K562 (cell line): ENCODE measurements around the gene CELSR2. TPM values are rescaled to one million over a fixed set of nuclear protein-coding genes. Genes with fewer than 3 reads are reported as not detected.
A peak's percentile ranks its signal among the peaks of the same experiment; 100 is the strongest.

Experiments used
- ADNP ChIP-seq: fragments of 200-800 bp; sonication (Bioruptor generic); IDR thresholded peaks from 2 replicates; pipeline ENCODE4 v1.6.1; 2016; ENCODE audit warnings: missing genetic modification characterization, missing compliant biosample characterization
- CBX3 ChIP-seq, 2 experiments: IDR thresholded peaks; 1 replicate in 1 of 2; 2 replicates in 1 of 2; pipeline ENCODE4 v1.6.1; 2012; ENCODE audit warnings: inconsistent platforms in 2 of 2, low read length in 2 of 2, borderline replicate concordance in 1 of 2, control low read depth in 1 of 2
- CHCHD3 ChIP-seq: fragments of 250-450 bp; sonication (Bioruptor Pico); IDR thresholded peaks from 2 replicates; pipeline ENCODE4 v2.1.2; 2022; ENCODE audit warnings: mild to moderate bottlenecking
- E2F3 ChIP-seq: fragments of 250-450 bp; sonication (Bioruptor Pico); IDR thresholded peaks from 2 replicates; pipeline ENCODE4 v1.4.0; 2020; ENCODE audit warnings: mild to moderate bottlenecking
- ELF1 ChIP-seq: fragments of 200-800 bp; sonication (Bioruptor generic); IDR thresholded peaks from 2 replicates; pipeline ENCODE4 v1.6.1; 2016; ENCODE audit warnings: missing genetic modification characterization, missing compliant biosample characterization
- JUND ChIP-seq, 2 experiments: IDR thresholded peaks; 2 replicates in 1 of 2; 3 replicates in 1 of 2; pipeline ENCODE4 v1.6.1; 2011; ENCODE audit warnings: borderline replicate concordance in 2 of 2, low read depth in 2 of 2, low read length in 2 of 2, improper control_type of control experiment in 1 of 2, missing biosample characterization in 1 of 2, missing genetic modification characterization in 1 of 2, missing genetic modification reagents in 1 of 2
- L3MBTL2 ChIP-seq: fragments of 450-650 bp; IDR thresholded peaks from 2 replicates; pipeline ENCODE4 v1.6.1; 2016; ENCODE audit warnings: mild to moderate bottlenecking, moderate library complexity
- MXI1 ChIP-seq: IDR thresholded peaks from 2 replicates; pipeline ENCODE4 v1.6.1; 2011; ENCODE audit warnings: low read depth, mild to moderate bottlenecking, improper control_type of control experiment, low read length
- SMARCB1 ChIP-seq: IDR thresholded peaks from 2 replicates; pipeline ENCODE4 v1.6.1; 2011; ENCODE audit warnings: improper control_type of control experiment, low read depth; ENCODE audit not compliant: insufficient read length
- TAF9B ChIP-seq: fragments of 450-650 bp; IDR thresholded peaks from 2 replicates; pipeline ENCODE4 v1.6.1; 2018; ENCODE audit warnings: mild to moderate bottlenecking; ENCODE audit not compliant: partially characterized antibody
- TEAD4 ChIP-seq, 2 experiments: sonication (generic) in 1 of 2; formaldehyde crosslinking in 1 of 2; IDR thresholded peaks; 2 replicates each; pipeline versions ENCODE4 v1.6.1 to v1.8.0; 2012 to 2022; ENCODE audit warnings: borderline replicate concordance in 1 of 2, inconsistent platforms in 1 of 2, low read length in 1 of 2, mild to moderate bottlenecking in 1 of 2, missing genetic modification reagents in 1 of 2
- U2AF1 ChIP-seq: fragments of 200-400 bp; formaldehyde crosslinking; optimal IDR thresholded peaks from 2 replicates; pipeline ENCODE3; 2017; ENCODE audit warnings: mild to moderate bottlenecking, low read depth, low read length, moderate library complexity
- YY1 ChIP-seq, 3 experiments: IDR thresholded peaks; 2 replicates each; pipeline ENCODE4 v1.6.1; 2011; ENCODE audit warnings: low read length in 2 of 3, mild to moderate bottlenecking in 2 of 3, moderate library complexity in 2 of 3, borderline replicate concordance in 1 of 3, control low read depth in 1 of 3, low read depth in 1 of 3; ENCODE audit not compliant: insufficient read depth in 3 of 3, insufficient replicate concordance in 2 of 3, control insufficient read depth in 1 of 3, insufficient read length in 1 of 3; ENCODE audit errors: extremely low read depth in 1 of 3
- ZNF165 ChIP-seq: fragments of 250-450 bp; sonication (Bioruptor Pico); IDR thresholded peaks from 2 replicates; pipeline ENCODE4 v1.4.0; 2020; ENCODE audit warnings: borderline replicate concordance
- ZNF324 ChIP-seq: fragments of 250-450 bp; sonication (Bioruptor Pico); IDR thresholded peaks from 2 replicates; pipeline ENCODE4 v1.4.0; 2020; ENCODE audit warnings: mild to moderate bottlenecking
- ZNF354B ChIP-seq: fragments of 250-450 bp; sonication (Bioruptor Pico); IDR thresholded peaks from 2 replicates; pipeline ENCODE4 v1.4.0; 2020
- polyA plus RNA-seq, 8 experiments: library from polyadenylated mRNA; depleted of rRNA in 4 of 8; stranded (reverse) in 5 of 8; unstranded in 3 of 8; fragments of >200 nt; fragmentation: Nextera tagmentation in 2 of 8; fragmentation: Illumina TruSeq in 1 of 8; extraction: Ambion mirVana in 2 of 8; extraction: Trizol in 1 of 8; gene quantifications; 2 replicates each; pipeline versions ENCODE4 v1.2.1 to v1.2.3, GENCODE V29; 2011 to 2014; ENCODE audit warnings: inconsistent platforms in 1 of 8, missing spikeins in 1 of 8
- total RNA-seq, 7 experiments: library from RNA; depleted of rRNA in 6 of 7; stranded (reverse); fragments of >200 nt in 6 of 7; fragmentation: Illumina TruSeq in 2 of 7; extraction: Trizol in 2 of 7; gene quantifications; 2 replicates each; pipeline versions ENCODE4 v1.2.1 to v1.2.3, GENCODE V29; 2011 to 2021; ENCODE audit warnings: low replicate concordance in 1 of 7
- TF ChIP-seq, protein P1 (sequence below): fragments of 250-450 bp; sonication (Bioruptor Pico); IDR thresholded peaks from 2 replicates; pipeline ENCODE4 v1.4.0; 2020; ENCODE audit warnings: mild to moderate bottlenecking, moderate library complexity, borderline replicate concordance
- TF ChIP-seq, protein P2 (sequence below): fragments of 450-650 bp; conservative IDR thresholded peaks from 2 replicates; pipeline ENCODE4 v1.6.1; 2016; ENCODE audit warnings: missing genetic modification characterization, low read depth, mild to moderate bottlenecking, missing compliant biosample characterization, moderate library complexity
- TF ChIP-seq, protein P3 (sequence below): fragments of 450-650 bp; formaldehyde crosslinking; conservative IDR thresholded peaks from 2 replicates; pipeline ENCODE4 v1.4.0; 2022; ENCODE audit warnings: mild to moderate bottlenecking, missing genetic modification characterization

Gene CELSR2
- total and polyA plus RNA-seq, 9 of the 15 experiments (the other 6 are each of a cell fraction or from before 2014, with no cell fraction given): 0.31 to 21.9 (median 4.2) TPM

DNA sequence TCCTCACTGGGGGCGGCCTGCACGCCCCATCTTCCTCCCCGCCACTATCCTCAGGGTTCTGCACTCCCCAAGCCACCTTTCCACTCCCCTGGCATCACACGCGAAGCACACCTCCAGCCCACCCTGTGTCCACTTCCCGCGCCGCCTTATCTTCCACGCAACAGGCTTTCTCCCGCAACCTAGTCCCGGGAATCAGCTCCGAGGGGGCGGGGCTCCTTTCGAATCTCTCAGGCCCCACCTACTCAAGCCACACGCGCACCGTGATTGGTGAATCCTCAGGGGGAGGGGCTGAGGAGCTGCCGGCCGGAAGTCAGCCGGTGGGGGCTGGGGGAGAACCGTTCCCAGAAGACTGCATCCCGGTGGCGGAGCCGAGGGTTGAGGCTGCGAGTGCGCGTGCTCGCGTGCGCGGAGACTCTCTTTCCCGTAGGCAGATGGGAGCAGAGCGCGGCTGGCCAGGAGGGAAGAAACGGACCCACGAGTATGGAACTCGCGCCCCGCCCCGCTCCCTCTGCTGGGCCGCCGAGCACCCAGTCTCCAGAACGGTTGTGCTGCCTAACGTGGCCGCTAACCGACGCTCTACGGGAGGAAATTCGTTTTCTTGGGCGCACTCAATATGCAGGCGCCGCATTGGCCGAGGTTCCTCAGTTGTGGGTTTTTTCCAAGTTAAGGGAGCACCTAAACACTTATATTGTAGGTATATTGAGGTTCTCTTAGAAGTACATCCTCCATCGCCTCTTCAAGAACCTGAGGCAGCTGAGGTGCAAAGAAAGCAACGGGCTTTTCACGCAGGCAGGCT lies 33.8 kb downstream of the CELSR2 start, which contains the start of gene PSRC1 (continued):
- TF ChIP-seq YY1 (IDR thresholded peaks at IDR 0.05; ENCODE audit: borderline replicate concordance in 1 of 3, control insufficient read depth in 1 of 3, extremely low read depth in 1 of 3, insufficient read depth in 3 of 3, insufficient read length in 1 of 3, insufficient replicate concordance in 2 of 3, low read depth in 1 of 3, low read length in 2 of 3): peak in 2 of 3 experiments; percentile 61 to 71
- no peak; the same call in 1 of the 2 replicates for TF ChIP-seq ZNF165 (CRISPR knock-in tag)
- TF ChIP-seq CBX3 (IDR thresholded peaks at IDR 0.05; ENCODE audit: borderline replicate concordance in 1 of 2, low read length in 2 of 2): peak in 1 of 2 experiments; percentile 84; a peak in 2 of 3 replicates
- no peak for TF ChIP-seq ADNP (tag)
- peak; percentile 29; the same call in 1 of the 2 replicates for TF ChIP-seq TEAD4 (IDR thresholded peaks at IDR 0.05; ENCODE audit: low read length)
- no peak for TF ChIP-seq TEAD4 (CRISPR knock-in tag; IDR thresholded peaks at IDR 0.05; ENCODE audit: borderline replicate concordance)
- TF ChIP-seq, protein P1, sequence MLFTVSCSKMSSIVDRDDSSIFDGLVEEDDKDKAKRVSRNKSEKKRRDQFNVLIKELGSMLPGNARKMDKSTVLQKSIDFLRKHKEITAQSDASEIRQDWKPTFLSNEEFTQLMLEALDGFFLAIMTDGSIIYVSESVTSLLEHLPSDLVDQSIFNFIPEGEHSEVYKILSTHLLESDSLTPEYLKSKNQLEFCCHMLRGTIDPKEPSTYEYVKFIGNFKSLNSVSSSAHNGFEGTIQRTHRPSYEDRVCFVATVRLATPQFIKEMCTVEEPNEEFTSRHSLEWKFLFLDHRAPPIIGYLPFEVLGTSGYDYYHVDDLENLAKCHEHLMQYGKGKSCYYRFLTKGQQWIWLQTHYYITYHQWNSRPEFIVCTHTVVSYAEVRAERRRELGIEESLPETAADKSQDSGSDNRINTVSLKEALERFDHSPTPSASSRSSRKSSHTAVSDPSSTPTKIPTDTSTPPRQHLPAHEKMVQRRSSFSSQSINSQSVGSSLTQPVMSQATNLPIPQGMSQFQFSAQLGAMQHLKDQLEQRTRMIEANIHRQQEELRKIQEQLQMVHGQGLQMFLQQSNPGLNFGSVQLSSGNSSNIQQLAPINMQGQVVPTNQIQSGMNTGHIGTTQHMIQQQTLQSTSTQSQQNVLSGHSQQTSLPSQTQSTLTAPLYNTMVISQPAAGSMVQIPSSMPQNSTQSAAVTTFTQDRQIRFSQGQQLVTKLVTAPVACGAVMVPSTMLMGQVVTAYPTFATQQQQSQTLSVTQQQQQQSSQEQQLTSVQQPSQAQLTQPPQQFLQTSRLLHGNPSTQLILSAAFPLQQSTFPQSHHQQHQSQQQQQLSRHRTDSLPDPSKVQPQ (CRISPR knock-in tag): no peak
- TF ChIP-seq SMARCB1: no peak
- no peak for TF ChIP-seq U2AF1
- no peak; the same call in 1 of the 2 replicates for TF ChIP-seq MXI1
- TF ChIP-seq ELF1: peak; percentile 87
- TF ChIP-seq ZNF324 (CRISPR knock-in tag): no peak
- peak; percentile 42 for TF ChIP-seq JUND (IDR thresholded peaks at IDR 0.05; ENCODE audit: borderline replicate concordance, low read depth, low read length)
- TF ChIP-seq JUND (tag; IDR thresholded peaks at IDR 0.05; ENCODE audit: borderline replicate concordance, low read depth, low read length): peak; percentile 60; the same call in 1 of the 3 replicates
- TF ChIP-seq, protein P2, sequence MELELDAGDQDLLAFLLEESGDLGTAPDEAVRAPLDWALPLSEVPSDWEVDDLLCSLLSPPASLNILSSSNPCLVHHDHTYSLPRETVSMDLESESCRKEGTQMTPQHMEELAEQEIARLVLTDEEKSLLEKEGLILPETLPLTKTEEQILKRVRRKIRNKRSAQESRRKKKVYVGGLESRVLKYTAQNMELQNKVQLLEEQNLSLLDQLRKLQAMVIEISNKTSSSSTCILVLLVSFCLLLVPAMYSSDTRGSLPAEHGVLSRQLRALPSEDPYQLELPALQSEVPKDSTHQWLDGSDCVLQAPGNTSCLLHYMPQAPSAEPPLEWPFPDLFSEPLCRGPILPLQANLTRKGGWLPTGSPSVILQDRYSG (tag): no peak; the same call in 1 of the 2 replicates
- TF ChIP-seq, protein P3, sequence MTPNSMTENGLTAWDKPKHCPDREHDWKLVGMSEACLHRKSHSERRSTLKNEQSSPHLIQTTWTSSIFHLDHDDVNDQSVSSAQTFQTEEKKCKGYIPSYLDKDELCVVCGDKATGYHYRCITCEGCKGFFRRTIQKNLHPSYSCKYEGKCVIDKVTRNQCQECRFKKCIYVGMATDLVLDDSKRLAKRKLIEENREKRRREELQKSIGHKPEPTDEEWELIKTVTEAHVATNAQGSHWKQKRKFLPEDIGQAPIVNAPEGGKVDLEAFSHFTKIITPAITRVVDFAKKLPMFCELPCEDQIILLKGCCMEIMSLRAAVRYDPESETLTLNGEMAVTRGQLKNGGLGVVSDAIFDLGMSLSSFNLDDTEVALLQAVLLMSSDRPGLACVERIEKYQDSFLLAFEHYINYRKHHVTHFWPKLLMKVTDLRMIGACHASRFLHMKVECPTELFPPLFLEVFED (CRISPR knock-in tag): 0 out of 2 replicates have a peak, but pooled peaks have one; percentile 15
- TF ChIP-seq TAF9B: no peak
- TF ChIP-seq E2F3: peak; percentile 49; the same call in 1 of the 2 replicates
- peak; percentile 89 for TF ChIP-seq L3MBTL2
- TF ChIP-seq CHCHD3 (CRISPR knock-in tag): peak; percentile 71; the same call in 1 of the 2 replicates
- TF ChIP-seq ZNF354B (CRISPR knock-in tag): no peak
